H1 (cell line): Measurements from ENCODE around the gene SYP. TPM values are rescaled to one million over a fixed set of nuclear protein-coding genes. Genes with fewer than 3 reads are reported as not detected.

Source experiments
- CTCF ChIA-PET: fragments of 300-600 bp; sonication (Branson Sonifier 250); formaldehyde crosslinking; loops from one replicate; lab custom pipeline; 2021; ENCODE audit not compliant: partially characterized antibody; lab: Charles Lee
- POLR2A ChIA-PET: fragments of 300-600 bp; sonication (Branson Sonifier 250); formaldehyde crosslinking; loops from one replicate; lab custom pipeline; 2021; ENCODE audit warnings: inconsistent platforms; ENCODE audit not compliant: partially characterized antibody; lab: Charles Lee
- DNase-seq, 2 experiments: peaks; one replicate each; pipeline versions ENCODE4 v3.0.0 to v3.0.0-alpha.2; 2010 to 2022; ENCODE audit warnings: low spot score in 2 of 2, low read depth in 1 of 2, mixed read lengths in 1 of 2
- FAIRE-seq: peaks from 2 replicates; lab custom pipeline; 2011; peaks lifted over from hg19 to GRCh38; lab: Jason Lieb, UNC
- H2AFZ ChIP-seq: 2 replicates; pipeline ENCODE4 v1.8.1; 2012; ENCODE audit warnings: low read length, inconsistent platforms
- H2AK5ac ChIP-seq: 2 replicates; pipeline ENCODE4 v1.6.1; 2013; ENCODE audit warnings: low read depth, low read length
- H2BK120ac ChIP-seq: replicated peaks from 2 replicates; pipeline ENCODE3; 2013; ENCODE audit warnings: low read depth, low read length, inconsistent platforms
- H2BK12ac ChIP-seq: 2 replicates; pipeline ENCODE4 v1.6.1; 2013; ENCODE audit warnings: low read depth, low read length
- H2BK15ac ChIP-seq: 2 replicates; pipeline ENCODE4 v1.6.1; 2013; ENCODE audit warnings: low read length
- H2BK20ac ChIP-seq: 2 replicates; pipeline ENCODE4 v1.6.1; 2013; ENCODE audit warnings: low read length
- H2BK5ac ChIP-seq: 2 replicates; pipeline ENCODE4 v1.6.1; 2013; ENCODE audit warnings: low read depth, low read length
- H3K14ac ChIP-seq: 2 replicates; pipeline ENCODE4 v1.6.1; 2013; ENCODE audit warnings: inconsistent platforms; ENCODE audit not compliant: insufficient read length
- H3K18ac ChIP-seq: 2 replicates; pipeline ENCODE4 v1.6.1; 2013; ENCODE audit warnings: low read length; ENCODE audit errors: extremely low read depth
- H3K23ac ChIP-seq: 2 replicates; pipeline ENCODE4 v1.6.1; 2013; ENCODE audit warnings: inconsistent platforms; ENCODE audit not compliant: insufficient read length
- H3K23me2 ChIP-seq: 2 replicates; pipeline ENCODE4 v1.6.1; 2013; ENCODE audit warnings: low read depth, low read length
- H3K27ac ChIP-seq: 2 replicates; pipeline ENCODE4 v1.6.1; 2011; ENCODE audit warnings: low read depth, low read length, inconsistent platforms
- H3K27me3 ChIP-seq, 4 experiments: replicated peaks in 1 of 4; 1 replicate in 1 of 4; 2 replicates in 3 of 4; pipeline versions ENCODE4 v1.6.1 to v1.8.1; 2011 to 2013; ENCODE audit warnings: low read length in 3 of 4, mild to moderate bottlenecking in 3 of 4, inconsistent platforms in 2 of 4, mixed read lengths in 2 of 4, moderate library complexity in 1 of 4; ENCODE audit not compliant: control insufficient read depth in 3 of 4, insufficient read depth in 3 of 4; ENCODE audit errors: extremely low read depth in 1 of 4
- H3K36me3 ChIP-seq, 4 experiments: 2 replicates each; pipeline versions ENCODE4 v1.6.1 to v1.8.1; 2011 to 2013; ENCODE audit warnings: mild to moderate bottlenecking in 4 of 4, low read length in 3 of 4, moderate library complexity in 2 of 4, control low read depth in 1 of 4, inconsistent platforms in 1 of 4; ENCODE audit not compliant: insufficient read depth in 4 of 4, control insufficient read depth in 2 of 4
- H3K4ac ChIP-seq: replicated peaks from 2 replicates; pipeline ENCODE3; 2013; ENCODE audit warnings: low read length, low read depth, mixed read lengths, inconsistent platforms; ENCODE audit not compliant: insufficient read length
- H3K4me1 ChIP-seq, 4 experiments: replicated peaks in 1 of 4; 1 replicate in 1 of 4; 2 replicates in 3 of 4; pipeline versions ENCODE4 v1.6.1 to v1.8.1; 2011 to 2013; ENCODE audit warnings: low read length in 3 of 4, inconsistent platforms in 2 of 4, mixed read lengths in 1 of 4; ENCODE audit not compliant: insufficient read depth in 4 of 4, control insufficient read depth in 3 of 4
- H3K4me2 ChIP-seq, 2 experiments: 2 replicates each; pipeline versions ENCODE4 v1.6.1 to v1.8.1; 2011 to 2013; ENCODE audit warnings: low read depth in 2 of 2, low read length in 2 of 2, control low read depth in 1 of 2, inconsistent platforms in 1 of 2, mild to moderate bottlenecking in 1 of 2; ENCODE audit not compliant: insufficient read depth in 1 of 2
- H3K4me3 ChIP-seq, 4 experiments: fragments of 200-600, 300-600 bp in 1 of 4; sonication (generic), shearing (Covaris generic), sonication (Bioruptor Twin) in 1 of 4; 2 replicates each; pipeline versions ENCODE4 v1.5.1 to v1.8.1; 2011 to 2016; ENCODE audit warnings: low read length in 4 of 4, low read depth in 3 of 4, control low read depth in 2 of 4, inconsistent platforms in 2 of 4, mild to moderate bottlenecking in 2 of 4, mixed read lengths in 1 of 4, moderate library complexity in 1 of 4; ENCODE audit not compliant: insufficient read depth in 2 of 4; ENCODE audit errors: extremely low read depth in 1 of 4
- H3K56ac ChIP-seq: replicated peaks from 2 replicates; pipeline ENCODE3; 2013; ENCODE audit warnings: low read depth, mild to moderate bottlenecking, mixed read lengths, low read length, inconsistent platforms; ENCODE audit not compliant: insufficient read length
- H3K79me1 ChIP-seq: 2 replicates; pipeline ENCODE4 v1.6.1; 2013; ENCODE audit warnings: low read depth, low read length, control low read depth
- H3K79me2 ChIP-seq, 2 experiments: 2 replicates each; pipeline versions ENCODE4 v1.6.1 to v1.8.1; 2012 to 2013; ENCODE audit warnings: low read length in 2 of 2, mild to moderate bottlenecking in 2 of 2, inconsistent platforms in 1 of 2; ENCODE audit not compliant: insufficient read depth in 2 of 2, control insufficient read depth in 1 of 2
- H3K9ac ChIP-seq, 4 experiments: replicated peaks in 1 of 4; 1 replicate in 1 of 4; 2 replicates in 3 of 4; pipeline versions ENCODE4 v1.6.1 to v1.8.1; 2011 to 2013; ENCODE audit warnings: low read depth in 3 of 4, low read length in 3 of 4, control low read depth in 2 of 4, mild to moderate bottlenecking in 2 of 4, moderate library complexity in 2 of 4, inconsistent platforms in 1 of 4; ENCODE audit errors: extremely low read depth in 1 of 4
- H3K9me3 ChIP-seq, 2 experiments: 2 replicates each; pipeline versions ENCODE4 v1.6.1 to v1.8.1; 2012 to 2013; ENCODE audit warnings: mild to moderate bottlenecking in 2 of 2, moderate library complexity in 2 of 2, control low read depth in 1 of 2, inconsistent platforms in 1 of 2, low read depth in 1 of 2, low read length in 1 of 2, mixed read lengths in 1 of 2; ENCODE audit not compliant: insufficient read depth in 2 of 2
- H4K20me1 ChIP-seq, 2 experiments: replicated peaks in 1 of 2; 2 replicates each; pipeline versions ENCODE3 to v1.8.1; 2011 to 2013; ENCODE audit warnings: inconsistent platforms in 2 of 2, low read length in 2 of 2, mild to moderate bottlenecking in 1 of 2; ENCODE audit not compliant: insufficient read depth in 2 of 2, control insufficient read depth in 1 of 2
- H4K5ac ChIP-seq: 2 replicates; pipeline ENCODE4 v1.6.1; 2013; ENCODE audit warnings: low read length, low read depth, mixed read lengths, inconsistent platforms; ENCODE audit not compliant: insufficient read length
- H4K8ac ChIP-seq: 2 replicates; pipeline ENCODE4 v1.8.0; 2013; ENCODE audit warnings: mild to moderate bottlenecking, moderate library complexity, low read length, inconsistent platforms; ENCODE audit not compliant: insufficient read depth; ENCODE audit errors: extremely low read depth
- H4K91ac ChIP-seq: replicated peaks from 2 replicates; pipeline ENCODE3; 2013; ENCODE audit warnings: low read length, mixed read lengths, inconsistent platforms; ENCODE audit not compliant: insufficient read length
- CREB1 ChIP-seq: IDR thresholded peaks from 2 replicates; pipeline ENCODE4 v1.6.1; 2012; ENCODE audit warnings: inconsistent platforms
- CTBP2 ChIP-seq: IDR thresholded peaks from 2 replicates; pipeline ENCODE4 v1.7.0; 2011; ENCODE audit warnings: borderline replicate concordance, mild to moderate bottlenecking, moderate library complexity, mixed read lengths, low read length; ENCODE audit not compliant: insufficient read depth, insufficient read length
- RFX5 ChIP-seq: IDR thresholded peaks from 2 replicates; pipeline ENCODE4 v1.6.1; 2011; ENCODE audit warnings: low read depth, low read length, improper control_type of control experiment, borderline replicate concordance
- WGBS, 2 experiments: shearing (Covaris generic) in 1 of 2; methylation state at CpG; one replicate each; pipeline versions ENCODE4 v1.1.6 to v1.1.7; 2013 to 2015; ENCODE audit warnings: low lambda C conversion rate in 2 of 2, mixed read lengths in 2 of 2, inconsistent platforms in 1 of 2, low coverage in 1 of 2, missing lambda C conversion rate in 1 of 2; ENCODE audit not compliant: insufficient replicate concordance in 2 of 2, insufficient coverage in 1 of 2, insufficient read length in 1 of 2; ENCODE audit errors: extremely low coverage in 1 of 2, missing lambda C conversion rate in 1 of 2; 5-methylcytosine and 5-hydroxymethylcytosine counted together
- polyA plus RNA-seq, 7 experiments: library from polyadenylated mRNA; depleted of rRNA in 3 of 7; stranded (reverse) in 5 of 7; unstranded in 2 of 7; fragments of >200 nt in 5 of 7; fragments of 200-250 nt in 2 of 7; gene quantifications; 1 replicate in 5 of 7; 2 replicates in 1 of 7; 4 replicates in 1 of 7; pipeline versions ENCODE4 v1.2.1 to v1.2.3, GENCODE V29; 2011 to 2013; ENCODE audit warnings: missing spikeins in 2 of 7, mixed read lengths in 2 of 7
- total RNA-seq: library from RNA; stranded (reverse); fragmentation: NEBNext Ultra II Directional; extraction: Animal tissue kit (Norgen Biotek cat#: 25700); gene quantifications from 2 replicates; pipeline ENCODE4 v1.2.1, GENCODE V29; 2021

Gene SYP
- total and polyA plus RNA-seq, 2 of the 8 experiments (the other 6 are each of a cell fraction or from before 2014, with no cell fraction given): 4.3 to 10.8 TPM

DNA sequence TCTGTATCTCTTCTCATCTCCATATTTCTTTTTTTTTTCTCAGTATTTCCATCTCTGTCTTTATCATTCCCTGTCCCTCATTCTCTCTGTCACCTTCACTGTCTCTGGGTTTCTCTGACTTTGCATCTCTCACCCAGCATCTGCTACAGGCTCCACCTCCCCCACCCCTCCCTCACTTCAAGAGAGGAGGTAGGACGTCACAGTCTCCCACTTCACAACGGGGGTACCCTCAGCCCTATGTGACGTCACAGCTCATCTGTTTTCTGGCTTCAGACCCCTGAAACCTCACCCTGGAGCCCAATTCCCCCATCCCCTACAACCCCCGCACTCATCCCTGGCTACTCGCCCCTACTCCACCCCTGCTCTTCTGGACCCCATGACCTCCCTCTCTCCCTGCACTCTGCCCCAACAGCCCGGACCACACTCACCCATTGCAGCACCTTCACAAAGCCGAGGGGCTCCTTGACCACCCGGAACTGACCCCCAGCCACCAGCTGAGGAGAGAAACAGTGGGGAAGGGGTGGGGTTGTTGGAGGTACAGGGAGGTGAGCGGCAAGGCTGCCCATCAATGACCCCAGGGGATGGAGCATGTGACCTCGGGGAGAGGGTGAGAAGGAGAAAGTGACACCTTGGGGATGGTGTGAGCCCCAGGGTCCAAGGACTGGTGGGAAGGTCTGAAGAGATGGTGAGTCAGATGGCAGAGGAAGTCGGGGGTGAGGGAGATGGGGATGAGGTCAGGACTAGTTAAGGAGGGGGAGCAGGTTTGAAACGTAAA is 1.3 kb downstream of the SYP start:
- no peak overlapping the region for H3K56ac ChIP-seq
- no peak overlapping the region for H2BK120ac ChIP-seq
- peak overlapping the region; percentile 70 to 84 for H3K4me2 ChIP-seq
- no peak overlapping the region for H3K14ac ChIP-seq
- H2AK5ac ChIP-seq: no peak overlapping the region
- H2BK20ac ChIP-seq: no peak overlapping the region
- peak overlapping the region in 2 of 4 experiments; percentile 45 to 67; a peak in 4 of 8 replicates for H3K4me3 ChIP-seq
- no peaks in the 10 kb centered on the region for H3K36me3 ChIP-seq
- H3K27ac ChIP-seq: no peak overlapping the region
- no peak overlapping the region for H2BK15ac ChIP-seq
- H3K9ac ChIP-seq: no peak overlapping the region
- 30% methylated on average over 7 of the region's 12 CpGs; no CpG with 5 or more reads in 1 of the 2 experiments for WGBS, 2 experiments
- ChIA-PET CTCF (no interaction called here), POLR2A (interaction anchor here (0.6 kb wide), 1 partner anchor 9 kb away, joined by 3 read pairs; no protein-coding TSS in a partner anchor)
- H3K23ac ChIP-seq: no peak overlapping the region
- no peak overlapping the region for H2BK12ac ChIP-seq
- no peaks in the 10 kb centered on the region for H4K20me1 ChIP-seq
- no peak overlapping the region for H4K5ac ChIP-seq
- TF ChIP-seq CTBP2: no peak
- no peak for TF ChIP-seq RFX5
- peak; percentile 48; the same call in 1 of the 2 replicates for TF ChIP-seq CREB1
- no peak overlapping the region; the same call in 1 of the 2 replicates for H2AFZ ChIP-seq
- FAIRE-seq (no peak), DNase-seq (no peak)
- no peaks in the 10 kb centered on the region for H3K27me3 ChIP-seq
- H3K79me2 ChIP-seq: no peaks in the 10 kb centered on the region
- H3K18ac ChIP-seq: no peak overlapping the region
- no peaks in the 10 kb centered on the region for H3K79me1 ChIP-seq
- H3K23me2 ChIP-seq: peaks cover 5% of the 10 kb centered on the region; the same call in 1 of the 2 replicates
- no peak overlapping the region for H2BK5ac ChIP-seq
- H3K4ac ChIP-seq: no peak overlapping the region
- no peak overlapping the region for H4K91ac ChIP-seq
- H4K8ac ChIP-seq: no peak overlapping the region
- peaks cover 0 to 11% (median 4%) of the 10 kb centered on the region in 4 experiments; a peak in 5 of 7 replicates for H3K4me1 ChIP-seq
- no peaks in the 10 kb centered on the region for H3K9me3 ChIP-seq
